Measurements from ENCODE around the gene ZNFX1. TPM values are rescaled to one million over a fixed set of nuclear protein-coding genes. Genes with fewer than 3 reads are reported as not detected.

Gene ZNFX1
- total RNA-seq, 1 donor: 61.5 TPM

Small RNA genes lying within 50 kb of the gene (small RNA-seq; reads per million reads assigned to genes)
- 367 reads per million, percentile 98 among the genes with 10 or more reads in this experiment for gene SNORD12B
- 240 reads per million, percentile 98 among the genes with 10 or more reads in this experiment for gene SNORD12C

Other genes starting within 250 kb of the ZNFX1 start
- 48.9 and 53.9 TPM in 2 replicates for gene CSE1L, start 231.7 kb downstream of the ZNFX1 start, total RNA-seq
- gene STAU1, start 89.7 kb downstream of the ZNFX1 start, total RNA-seq: 64.8 and 68.7 TPM in 2 replicates
- gene DDX27, start 58.6 kb downstream of the ZNFX1 start, total RNA-seq: 33.6 and 34.0 TPM in 2 replicates
- gene KCNB1, start 204.6 kb upstream of the ZNFX1 start, total RNA-seq: under 0.01 TPM in 2 replicates